GM18511 (cell line): ENCODE results near the gene PTPRO.

Source experiments
- ATAC-seq: cut with Tn5 transposase; IDR thresholded peaks from one replicate; pipeline ENCODE4 v1.9.1; 2021; ENCODE audit warnings: mild to moderate bottlenecking, moderate library complexity; ENCODE audit not compliant: unreplicated experiment

The PTPRO gene

GRCh38 chr12:15346488-15346887, 24.2 kb downstream of the PTPRO start:
- no peak for ATAC-seq

- ATAC-seq, result no peak
Measured at GRCh38 chr12:15350643-15351042, 28.3 kb downstream of the PTPRO start.

- ATAC-seq, result no peak
Measured at GRCh38 chr12:15355766-15356165, 33.5 kb downstream of the PTPRO start.

GRCh38 chr12:15356951-15357364, 34.6 kb downstream of the PTPRO start:
- ATAC-seq, result no peak

- no peak for ATAC-seq
Measured at GRCh38 chr12:15364221-15365160, 42.2 kb downstream of the PTPRO start.

GRCh38 chr12:15368812-15369211, 46.5 kb downstream of the PTPRO start:
- no peak for ATAC-seq

- ATAC-seq, result no peak
Measured at GRCh38 chr12:15372352-15372751, 50.0 kb downstream of the PTPRO start.

GRCh38 chr12:15387772-15388171, 65.5 kb downstream of the PTPRO start:
- no peak for ATAC-seq

GRCh38 chr12:15389561-15389960, 67.3 kb downstream of the PTPRO start:
- no peak for ATAC-seq

- no peak for ATAC-seq
Measured at GRCh38 chr12:15393037-15393436, 70.7 kb downstream of the PTPRO start.

GRCh38 chr12:15393995-15394394, 71.7 kb downstream of the PTPRO start:
- no peak for ATAC-seq

- no peak for ATAC-seq
Measured at GRCh38 chr12:15404485-15404884, 82.2 kb downstream of the PTPRO start.

- no peak for ATAC-seq
Measured at GRCh38 chr12:15405606-15406005, 83.3 kb downstream of the PTPRO start.

- ATAC-seq, result no peak
Measured at GRCh38 chr12:15407025-15407424, 84.7 kb downstream of the PTPRO start.

GRCh38 chr12:15411842-15412241, 89.5 kb downstream of the PTPRO start:
- no peak for ATAC-seq

GRCh38 chr12:15417691-15418090, 95.4 kb downstream of the PTPRO start:
- ATAC-seq, result no peak

GRCh38 chr12:15423629-15424028, 101.3 kb downstream of the PTPRO start:
- ATAC-seq, result no peak

- no peak for ATAC-seq
Measured at GRCh38 chr12:15427913-15428312, 105.6 kb downstream of the PTPRO start.

- no peak for ATAC-seq
Measured at GRCh38 chr12:15428632-15429031, 106.3 kb downstream of the PTPRO start.

GRCh38 chr12:15429262-15429661, 107.0 kb downstream of the PTPRO start:
- ATAC-seq, result no peak

- no peak for ATAC-seq
Measured at GRCh38 chr12:15435597-15435996, 113.3 kb downstream of the PTPRO start.

GRCh38 chr12:15439459-15439858, 117.2 kb downstream of the PTPRO start:
- no peak for ATAC-seq

GRCh38 chr12:15443050-15443449, 120.7 kb downstream of the PTPRO start:
- ATAC-seq, result no peak
